ENCODE results near the gene TDRD12. TPM values are rescaled to one million over a fixed set of nuclear protein-coding genes. Genes with fewer than 3 reads are reported as not detected.

The TDRD12 gene
- total and polyA plus RNA-seq, 2 donors (not counting 1 experiment from before 2014, with no cell fraction given), result 0.17 TPM; not detected in 1

- Histone ChIP-seq H3K4me1 (ENCODE audit: control insufficient read depth, extremely low read depth, insufficient read depth, low read length) (no peaks in the 10 kb centered on the region), H3K79me2 (ENCODE audit: control insufficient read depth, insufficient read depth, low read length) (no peaks in the 10 kb centered on the region), H3K9me3 (ENCODE audit: control insufficient read depth, insufficient read depth, low read depth, low read length) (no peaks in the 10 kb centered on the region), H3K4me2 (ENCODE audit: extremely low read depth, insufficient read depth, low read length) (no peak overlapping the region), H3K9ac (ENCODE audit: insufficient read depth, low read length) (no peak overlapping the region), H3K27ac (ENCODE audit: insufficient read depth, low read length) (no peak overlapping the region), H2AFZ (ENCODE audit: low read length) (no peak overlapping the region), H4K20me1 (ENCODE audit: control insufficient read depth, extremely low read depth, insufficient read depth, low read length) (no peaks in the 10 kb centered on the region), H3K36me3 (ENCODE audit: control insufficient read depth, insufficient read depth, low read length) (no peaks in the 10 kb centered on the region), H3K4me3 (replicated peaks in 1 of 4; ENCODE audit: control extremely low read depth in 1 of 4, insufficient read depth in 1 of 4, low read depth in 3 of 4, low read length in 4 of 4) (no peak overlapping the region), H3K27me3 (ENCODE audit: control insufficient read depth, insufficient read depth, low read length) (no peaks in the 10 kb centered on the region)
- TF ChIP-seq CTCF (conservative IDR thresholded peaks at IDR 0.05 in 1 of 2, IDR thresholded peaks at IDR 0.05 in 1 of 2; ENCODE audit: low read depth in 1 of 2, low read length in 2 of 2), result no peak
- no peak for TF ChIP-seq EZH2 (IDR thresholded peaks at IDR 0.05; ENCODE audit: low read length, missing control alignments)
- DNase-seq (ENCODE audit: low read depth in 2 of 2), result no peak
Measured at GRCh38 chr19:32813862-32814425, 94.4 kb downstream of the TDRD12 start.

- no peak for DNase-seq (ENCODE audit: low read depth in 2 of 2)
- Histone ChIP-seq H3K36me3 (ENCODE audit: control insufficient read depth, insufficient read depth, low read length) (no peaks in the 10 kb centered on the region), H3K4me2 (ENCODE audit: extremely low read depth, insufficient read depth, low read length) (no peak overlapping the region), H3K9ac (ENCODE audit: insufficient read depth, low read length) (no peak overlapping the region), H3K4me1 (ENCODE audit: control insufficient read depth, extremely low read depth, insufficient read depth, low read length) (no peaks in the 10 kb centered on the region), H3K79me2 (ENCODE audit: control insufficient read depth, insufficient read depth, low read length) (no peaks in the 10 kb centered on the region), H4K20me1 (ENCODE audit: control insufficient read depth, extremely low read depth, insufficient read depth, low read length) (no peaks in the 10 kb centered on the region), H3K27me3 (ENCODE audit: control insufficient read depth, insufficient read depth, low read length) (no peaks in the 10 kb centered on the region), H3K4me3 (replicated peaks in 1 of 4; ENCODE audit: control extremely low read depth in 1 of 4, insufficient read depth in 1 of 4, low read depth in 3 of 4, low read length in 4 of 4) (no peak overlapping the region), H2AFZ (ENCODE audit: low read length) (no peak overlapping the region), H3K9me3 (ENCODE audit: control insufficient read depth, insufficient read depth, low read depth, low read length) (no peaks in the 10 kb centered on the region), H3K27ac (ENCODE audit: insufficient read depth, low read length) (no peak overlapping the region)
- TF ChIP-seq CTCF (conservative IDR thresholded peaks at IDR 0.05 in 1 of 2, IDR thresholded peaks at IDR 0.05 in 1 of 2; ENCODE audit: low read depth in 1 of 2, low read length in 2 of 2) (no peak), EZH2 (IDR thresholded peaks at IDR 0.05; ENCODE audit: low read length, missing control alignments) (no peak)
Measured at GRCh38 chr19:32814624-32815023, 95.1 kb downstream of the TDRD12 start.

GRCh38 chr19:32816555-32817099, 97.1 kb downstream of the TDRD12 start:
- no peak overlapping the region for H3K4me3 ChIP-seq (replicated peaks in 1 of 4; ENCODE audit: control extremely low read depth in 1 of 4, insufficient read depth in 1 of 4, low read depth in 3 of 4, low read length in 4 of 4)
- no peaks in the 10 kb centered on the region for H3K9me3 ChIP-seq (ENCODE audit: control insufficient read depth, insufficient read depth, low read depth, low read length)
- H3K4me1 ChIP-seq (ENCODE audit: control insufficient read depth, extremely low read depth, insufficient read depth, low read length), result no peaks in the 10 kb centered on the region
- H3K27me3 ChIP-seq (ENCODE audit: control insufficient read depth, insufficient read depth, low read length), result peaks cover 3% of the 10 kb centered on the region
- TF ChIP-seq EZH2 (IDR thresholded peaks at IDR 0.05; ENCODE audit: low read length, missing control alignments) (no peak), CTCF (conservative IDR thresholded peaks at IDR 0.05 in 1 of 2, IDR thresholded peaks at IDR 0.05 in 1 of 2; ENCODE audit: low read depth in 1 of 2, low read length in 2 of 2) (no peak)
- H4K20me1 ChIP-seq (ENCODE audit: control insufficient read depth, extremely low read depth, insufficient read depth, low read length), result no peaks in the 10 kb centered on the region
- no peak overlapping the region for H3K9ac ChIP-seq (ENCODE audit: insufficient read depth, low read length)
- H3K36me3 ChIP-seq (ENCODE audit: control insufficient read depth, insufficient read depth, low read length), result no peaks in the 10 kb centered on the region
- H3K4me2 ChIP-seq (ENCODE audit: extremely low read depth, insufficient read depth, low read length), result no peak overlapping the region
- H2AFZ ChIP-seq (ENCODE audit: low read length), result no peak overlapping the region
- no peaks in the 10 kb centered on the region for H3K79me2 ChIP-seq (ENCODE audit: control insufficient read depth, insufficient read depth, low read length)
- H3K27ac ChIP-seq (ENCODE audit: insufficient read depth, low read length), result no peak overlapping the region
- no peak for DNase-seq (ENCODE audit: low read depth in 2 of 2)

Measured in fibroblast of lung (primary cell).